IMR-90 (cell line): Measurements from ENCODE around the gene MDFI. TPM values are rescaled to one million over a fixed set of nuclear protein-coding genes. Genes with fewer than 3 reads are reported as not detected.

Experiments used
- ATAC-seq: fragments of 200-7000 bp; cut with Tn5 transposase; 2 replicates; pipeline ENCODE4 v1.9.1; 2020; ENCODE audit warnings: low read depth, mild to moderate bottlenecking, moderate library complexity
- BruUV-seq: library from RNA; stranded (reverse); fragments of 400-500 nt; replicated peaks from 2 replicates; lab custom pipeline; 2021; lab: Mats Ljungman, UMichigan
- CTCF ChIA-PET: fragments of 300-600 bp; formaldehyde crosslinking; extraction: SDS; loops from one replicate; lab custom pipeline; 2021; ENCODE audit warnings: antibody characterized with exemption; lab: Yijun Ruan, JAX
- POLR2A ChIA-PET: fragments of 300-600 bp; sonication (Branson Sonifier 250); formaldehyde crosslinking; loops from one replicate; lab custom pipeline; 2022; ENCODE audit warnings: antibody characterized with exemption; ENCODE audit not compliant: unreplicated experiment; lab: Charles Lee
- DNase-seq: peaks from one replicate; pipeline ENCODE4 v3.0.0; 2013
- H2AFZ ChIP-seq: replicated peaks from 2 replicates; pipeline ENCODE3; 2013; ENCODE audit warnings: low read length, mild to moderate bottlenecking; ENCODE audit not compliant: poor library complexity
- H2AK5ac ChIP-seq: 2 replicates; pipeline ENCODE4 v1.6.1; 2013; ENCODE audit warnings: low read depth, low read length, inconsistent platforms
- H2AK9ac ChIP-seq: replicated peaks from 2 replicates; pipeline ENCODE3; 2013; ENCODE audit warnings: mild to moderate bottlenecking, low read depth, low read length, moderate library complexity; ENCODE audit not compliant: poor library complexity
- H2BK120ac ChIP-seq: 2 replicates; pipeline ENCODE4 v1.6.1; 2013; ENCODE audit warnings: low read depth, low read length, inconsistent platforms
- H2BK15ac ChIP-seq: 3 replicates; pipeline ENCODE4 v1.6.1; 2013; ENCODE audit warnings: low read depth, low read length, inconsistent platforms
- H2BK20ac ChIP-seq: 2 replicates; pipeline ENCODE4 v1.6.1; 2013; ENCODE audit warnings: low read depth, mild to moderate bottlenecking, inconsistent platforms, low read length, moderate library complexity
- H2BK5ac ChIP-seq: 2 replicates; pipeline ENCODE4 v1.6.1; 2013; ENCODE audit warnings: mild to moderate bottlenecking, low read depth, low read length, inconsistent platforms; ENCODE audit not compliant: poor library complexity, severe bottlenecking
- H3K14ac ChIP-seq: replicated peaks from 2 replicates; pipeline ENCODE4 v1.6.1; 2013; ENCODE audit warnings: low read depth, low read length, inconsistent platforms
- H3K18ac ChIP-seq: 2 replicates; pipeline ENCODE4 v1.6.1; 2013; ENCODE audit warnings: low read depth, low read length, control low read depth
- H3K23ac ChIP-seq: 2 replicates; pipeline ENCODE4 v1.6.1; 2013; ENCODE audit warnings: low read depth, low read length, inconsistent platforms
- H3K27ac ChIP-seq: 2 replicates; pipeline ENCODE4 v1.5.1; 2013; ENCODE audit warnings: mild to moderate bottlenecking, control low read depth, low read length; ENCODE audit not compliant: insufficient read depth
- H3K27me3 ChIP-seq: 2 replicates; pipeline ENCODE4 v1.6.1; 2013; ENCODE audit warnings: low read length; ENCODE audit not compliant: control insufficient read depth, insufficient read depth
- H3K36me3 ChIP-seq: 2 replicates; pipeline ENCODE4 v1.6.1; 2013; ENCODE audit warnings: low read length, mixed read lengths; ENCODE audit not compliant: control insufficient read depth, insufficient read depth
- H3K4ac ChIP-seq: 2 replicates; pipeline ENCODE4 v1.6.1; 2013; ENCODE audit warnings: low read depth, low read length, inconsistent platforms
- H3K4me1 ChIP-seq: 2 replicates; pipeline ENCODE4 v1.6.1; 2013; ENCODE audit warnings: low read length, mixed read lengths; ENCODE audit not compliant: control insufficient read depth, insufficient read depth
- H3K4me2 ChIP-seq: 2 replicates; pipeline ENCODE4 v1.6.1; 2013; ENCODE audit warnings: low read depth, mild to moderate bottlenecking, control low read depth, low read length, moderate library complexity
- H3K4me3 ChIP-seq: 2 replicates; pipeline ENCODE4 v1.5.1; 2013; ENCODE audit warnings: low read depth, mild to moderate bottlenecking, control low read depth, low read length, moderate library complexity; ENCODE audit not compliant: insufficient read depth
- H3K56ac ChIP-seq: 2 replicates; pipeline ENCODE4 v1.6.1; 2013; ENCODE audit warnings: low read length, inconsistent platforms; ENCODE audit not compliant: insufficient read depth; ENCODE audit errors: extremely low read depth
- H3K79me1 ChIP-seq, 2 experiments: 2 replicates each; pipeline ENCODE4 v1.6.1; 2013; ENCODE audit warnings: low read length in 2 of 2, inconsistent platforms in 1 of 2, low read depth in 1 of 2
- H3K9ac ChIP-seq: 2 replicates; pipeline ENCODE4 v1.6.1; 2013; ENCODE audit warnings: low read depth, low read length, control low read depth
- H3K9me1 ChIP-seq: 2 replicates; pipeline ENCODE4 v1.6.1; 2013; ENCODE audit warnings: low read length, inconsistent platforms; ENCODE audit not compliant: insufficient read depth
- H3K9me3 ChIP-seq: 2 replicates; pipeline ENCODE4 v1.6.1; 2013; ENCODE audit warnings: low read length; ENCODE audit not compliant: control insufficient read depth, insufficient read depth
- H4K20me1 ChIP-seq: 2 replicates; pipeline ENCODE4 v1.6.1; 2013; ENCODE audit warnings: low read length, inconsistent platforms; ENCODE audit not compliant: insufficient read depth
- H4K5ac ChIP-seq: 2 replicates; pipeline ENCODE4 v1.6.1; 2013; ENCODE audit warnings: mild to moderate bottlenecking, low read depth, low read length, control low read depth
- H4K8ac ChIP-seq, 2 experiments: 2 replicates each; pipeline ENCODE4 v1.6.1; 2013; ENCODE audit warnings: low read depth in 2 of 2, low read length in 2 of 2, control low read depth in 1 of 2, inconsistent platforms in 1 of 2
- H4K91ac ChIP-seq: 2 replicates; pipeline ENCODE4 v1.6.1; 2013; ENCODE audit warnings: low read depth, low read length, inconsistent platforms; ENCODE audit not compliant: insufficient read depth
- BHLHE40 ChIP-seq: fragments of 150-350 bp; IDR thresholded peaks from 2 replicates; pipeline ENCODE4 v1.6.1; 2016; ENCODE audit warnings: mild to moderate bottlenecking, low read depth, low read length
- CEBPB ChIP-seq: IDR thresholded peaks from 2 replicates; pipeline ENCODE4 v1.6.1; 2012; ENCODE audit warnings: low read depth, low read length, improper control_type of control experiment
- CHD1 ChIP-seq: IDR thresholded peaks from 2 replicates; pipeline ENCODE4 v1.6.1; 2012; ENCODE audit warnings: low read depth, low read length, improper control_type of control experiment
- FOS ChIP-seq: fragments of 150-350 bp; IDR thresholded peaks from 2 replicates; pipeline ENCODE4 v1.6.1; 2016; ENCODE audit warnings: low read depth, low read length
- MAFK ChIP-seq: IDR thresholded peaks from 2 replicates; pipeline ENCODE4 v1.6.1; 2012; ENCODE audit warnings: low read depth, low read length, improper control_type of control experiment
- MAZ ChIP-seq: IDR thresholded peaks from 2 replicates; pipeline ENCODE4 v1.6.1; 2012; ENCODE audit warnings: low read depth, mild to moderate bottlenecking, low read length, improper control_type of control experiment, moderate library complexity, borderline replicate concordance
- NFE2L2 ChIP-seq: fragments of 150-350 bp; IDR thresholded peaks from 2 replicates; pipeline ENCODE4 v1.6.1; 2016; ENCODE audit warnings: low read depth, mild to moderate bottlenecking, low read length
- POLR2A ChIP-seq: IDR thresholded peaks from 2 replicates; pipeline ENCODE4 v1.6.1; 2012; ENCODE audit warnings: mild to moderate bottlenecking, low read depth, low read length
- RAD21 ChIP-seq: IDR thresholded peaks from 2 replicates; pipeline ENCODE4 v1.6.1; 2012; ENCODE audit warnings: low read length, improper control_type of control experiment
- RCOR1 ChIP-seq: IDR thresholded peaks from 2 replicates; pipeline ENCODE4 v1.6.1; 2012; ENCODE audit warnings: mild to moderate bottlenecking, low read length, improper control_type of control experiment; ENCODE audit not compliant: insufficient replicate concordance
- RFX5 ChIP-seq: IDR thresholded peaks from 2 replicates; pipeline ENCODE4 v1.8.0; 2012; ENCODE audit warnings: low read depth, mild to moderate bottlenecking, low read length, moderate library complexity
- SMC3 ChIP-seq: fragments of 150-350 bp; IDR thresholded peaks from 2 replicates; pipeline ENCODE4 v1.6.1; 2016; ENCODE audit warnings: low read depth, mild to moderate bottlenecking, antibody characterized with exemption, low read length, moderate library complexity
- WGBS, 2 experiments: methylation state at CpG; one replicate each; pipeline versions ENCODE4 v1.1.5 to v1.1.7; 2013; ENCODE audit warnings: missing lambda C conversion rate in 2 of 2; ENCODE audit not compliant: insufficient read length in 1 of 2; ENCODE audit errors: extremely low coverage in 2 of 2; 5-methylcytosine and 5-hydroxymethylcytosine counted together
- dilution Hi-C: fragments of 300-500 bp; cut with HindIII; formaldehyde crosslinking; loops from one replicate; pipeline ENCODE4 v1.14.3; 2018; ENCODE audit warnings: low sequenced_read_pairs; ENCODE audit not compliant: unreplicated experiment
- in situ Hi-C: fragments of 300-500 bp; cut with MboI; formaldehyde crosslinking; loops from 3 replicates; pipeline ENCODE4 v1.14.3; 2019; ENCODE audit warnings: low sequenced_read_pairs, inconsistent platforms, mixed read lengths
- intact Hi-C: fragments of 100-400 bp; cut with micrococcal nuclease; formaldehyde crosslinking; loops from 2 replicates; pipeline ENCODE4 v1.10.0; 2022
- polyA plus RNA-seq, 3 experiments: library from polyadenylated mRNA; depleted of rRNA; stranded (reverse); fragments of >200 nt; gene quantifications; 2 replicates each; pipeline ENCODE4 v1.2.3, GENCODE V29; 2012; ENCODE audit warnings: low replicate concordance in 1 of 3
- total RNA-seq: library from RNA; depleted of rRNA; stranded (reverse); fragments of >200 nt; gene quantifications from 2 replicates; pipeline ENCODE4 v1.2.3, GENCODE V29; 2012
- TF ChIP-seq, protein P1 (sequence below): fragments of 150-350 bp; IDR thresholded peaks from 2 replicates; pipeline ENCODE4 v1.6.1; 2016; ENCODE audit warnings: low read depth, mild to moderate bottlenecking, low read length, moderate library complexity, borderline replicate concordance
- TF ChIP-seq, protein P2 (sequence below): fragments of 150-350 bp; IDR thresholded peaks from 2 replicates; pipeline ENCODE4 v1.6.1; 2017; ENCODE audit warnings: mild to moderate bottlenecking, antibody characterized with exemption, low read length, low read depth
- TF ChIP-seq, protein P3 (sequence below): conservative IDR thresholded peaks from 2 replicates; pipeline ENCODE4 v1.5.1; 2012; ENCODE audit warnings: mild to moderate bottlenecking, low read depth, low read length, improper control_type of control experiment

MDFI gene
- total and polyA plus RNA-seq, 2 of the 4 experiments (the other 2 are of a cell fraction): 0.18 to 0.29 TPM

DNA sequence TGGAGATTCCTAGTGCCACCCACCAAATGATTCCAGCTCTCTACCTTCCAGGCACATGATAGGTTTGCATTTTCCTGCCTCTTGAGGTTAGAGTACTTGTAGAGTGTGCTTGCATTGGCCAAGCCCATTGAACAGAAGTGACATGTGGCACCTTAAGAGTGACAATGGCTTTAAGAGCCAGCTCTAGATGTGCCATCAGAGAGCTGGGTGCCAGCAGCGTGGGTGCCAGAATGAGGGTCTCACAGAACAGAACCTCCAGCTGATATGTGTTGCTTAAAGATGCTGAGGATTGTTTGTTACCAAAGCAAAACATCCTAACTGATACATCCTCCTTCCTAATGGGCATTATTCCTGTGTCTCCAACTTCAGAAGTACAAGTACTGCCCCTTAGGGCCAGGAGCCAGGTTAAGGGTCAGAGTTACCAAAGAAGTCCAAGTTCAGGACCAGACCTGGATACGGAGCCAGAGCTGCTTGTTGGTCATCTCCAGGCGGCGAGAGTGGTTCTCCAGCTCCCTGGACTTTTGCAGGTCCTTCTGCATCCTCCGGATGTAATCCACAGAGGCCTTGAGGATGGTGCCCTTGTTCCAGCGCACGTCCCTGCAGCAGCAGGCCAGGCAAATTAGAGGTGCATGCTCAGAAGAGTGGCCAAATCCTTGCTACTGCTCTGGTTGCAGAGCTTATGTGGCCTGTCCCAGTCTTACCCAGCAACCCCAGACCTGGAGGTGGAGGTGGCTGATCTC, 47.5 kb downstream of the MDFI start:
- H3K4me2 ChIP-seq: no peak overlapping the region
- no peak overlapping the region for H3K9ac ChIP-seq
- TF ChIP-seq RAD21 (no peak), MAZ (no peak), SMC3 (no peak), MAFK (no peak), FOS (no peak), CHD1 (no peak), NFE2L2 (no peak), CEBPB (no peak), POLR2A (no peak), BHLHE40 (no peak), RFX5 (no peak), RCOR1 (no peak)
- TF ChIP-seq, protein P1, sequence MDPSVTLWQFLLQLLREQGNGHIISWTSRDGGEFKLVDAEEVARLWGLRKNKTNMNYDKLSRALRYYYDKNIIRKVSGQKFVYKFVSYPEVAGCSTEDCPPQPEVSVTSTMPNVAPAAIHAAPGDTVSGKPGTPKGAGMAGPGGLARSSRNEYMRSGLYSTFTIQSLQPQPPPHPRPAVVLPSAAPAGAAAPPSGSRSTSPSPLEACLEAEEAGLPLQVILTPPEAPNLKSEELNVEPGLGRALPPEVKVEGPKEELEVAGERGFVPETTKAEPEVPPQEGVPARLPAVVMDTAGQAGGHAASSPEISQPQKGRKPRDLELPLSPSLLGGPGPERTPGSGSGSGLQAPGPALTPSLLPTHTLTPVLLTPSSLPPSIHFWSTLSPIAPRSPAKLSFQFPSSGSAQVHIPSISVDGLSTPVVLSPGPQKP: no peak
- TF ChIP-seq, protein P2, sequence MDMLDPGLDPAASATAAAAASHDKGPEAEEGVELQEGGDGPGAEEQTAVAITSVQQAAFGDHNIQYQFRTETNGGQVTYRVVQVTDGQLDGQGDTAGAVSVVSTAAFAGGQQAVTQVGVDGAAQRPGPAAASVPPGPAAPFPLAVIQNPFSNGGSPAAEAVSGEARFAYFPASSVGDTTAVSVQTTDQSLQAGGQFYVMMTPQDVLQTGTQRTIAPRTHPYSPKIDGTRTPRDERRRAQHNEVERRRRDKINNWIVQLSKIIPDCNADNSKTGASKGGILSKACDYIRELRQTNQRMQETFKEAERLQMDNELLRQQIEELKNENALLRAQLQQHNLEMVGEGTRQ: no peak
- TF ChIP-seq, protein P3, sequence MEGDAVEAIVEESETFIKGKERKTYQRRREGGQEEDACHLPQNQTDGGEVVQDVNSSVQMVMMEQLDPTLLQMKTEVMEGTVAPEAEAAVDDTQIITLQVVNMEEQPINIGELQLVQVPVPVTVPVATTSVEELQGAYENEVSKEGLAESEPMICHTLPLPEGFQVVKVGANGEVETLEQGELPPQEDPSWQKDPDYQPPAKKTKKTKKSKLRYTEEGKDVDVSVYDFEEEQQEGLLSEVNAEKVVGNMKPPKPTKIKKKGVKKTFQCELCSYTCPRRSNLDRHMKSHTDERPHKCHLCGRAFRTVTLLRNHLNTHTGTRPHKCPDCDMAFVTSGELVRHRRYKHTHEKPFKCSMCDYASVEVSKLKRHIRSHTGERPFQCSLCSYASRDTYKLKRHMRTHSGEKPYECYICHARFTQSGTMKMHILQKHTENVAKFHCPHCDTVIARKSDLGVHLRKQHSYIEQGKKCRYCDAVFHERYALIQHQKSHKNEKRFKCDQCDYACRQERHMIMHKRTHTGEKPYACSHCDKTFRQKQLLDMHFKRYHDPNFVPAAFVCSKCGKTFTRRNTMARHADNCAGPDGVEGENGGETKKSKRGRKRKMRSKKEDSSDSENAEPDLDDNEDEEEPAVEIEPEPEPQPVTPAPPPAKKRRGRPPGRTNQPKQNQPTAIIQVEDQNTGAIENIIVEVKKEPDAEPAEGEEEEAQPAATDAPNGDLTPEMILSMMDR: no peak

More for the DNA sequence above, 47.5 kb downstream of the MDFI start:
- no peak overlapping the region for H3K23ac ChIP-seq
- 0 out of 2 replicates have a peak, but pooled peaks cover 2% of the 10 kb centered on the region for H3K9me1 ChIP-seq
- ChIA-PET POLR2A (no interaction called here), CTCF (interaction anchor here (0.6 to 1.2 kb wide), 2 partner anchors 83 to 205 kb away, joined by 4 to 5 read pairs; no protein-coding TSS in a partner anchor)
- H3K56ac ChIP-seq: no peak overlapping the region
- H3K9me3 ChIP-seq: no peaks in the 10 kb centered on the region
- no peak overlapping the region for H3K18ac ChIP-seq
- H3K36me3 ChIP-seq: no peaks in the 10 kb centered on the region
- H4K20me1 ChIP-seq: no peaks in the 10 kb centered on the region
- no peaks in the 10 kb centered on the region for H3K79me1 ChIP-seq
- no peak overlapping the region for H3K27ac ChIP-seq
- no peak overlapping the region for H4K91ac ChIP-seq
- no peak overlapping the region for H2AK9ac ChIP-seq
- no peak overlapping the region for H2BK5ac ChIP-seq
- dilution Hi-C loops (no loop called here), in situ Hi-C loops (no loop called here), intact Hi-C loops (no loop called here)
- H4K8ac ChIP-seq: no peak overlapping the region
- H3K4ac ChIP-seq: no peak overlapping the region
- no peak overlapping the region for H2AK5ac ChIP-seq
- no peak overlapping the region for H2BK20ac ChIP-seq
- BruUV-seq: no TSS peak
- peaks cover 5% of the 10 kb centered on the region; the same call in 1 of the 2 replicates for H3K4me1 ChIP-seq
- no peak overlapping the region for H2AFZ ChIP-seq
- no peak for DNase-seq
- H2BK15ac ChIP-seq: no peak overlapping the region
- no peak overlapping the region for H2BK120ac ChIP-seq
- no peak for ATAC-seq
- H3K14ac ChIP-seq: no peak overlapping the region
- H4K5ac ChIP-seq: no peak overlapping the region
- no peak overlapping the region for H3K4me3 ChIP-seq
- no peaks in the 10 kb centered on the region for H3K27me3 ChIP-seq
- 97% methylated on average over 5 of the region's 7 CpGs; no CpG with 5 or more reads in 1 of the 2 experiments for WGBS, 2 experiments
